ENCODE data around the gene POLA2.
"Not testable (repeated sequence)": the region's sequence is repeated elsewhere in the genome, so short reads cannot be mapped to it uniquely, and the experiment has no call there.

The POLA2 gene

DNA sequence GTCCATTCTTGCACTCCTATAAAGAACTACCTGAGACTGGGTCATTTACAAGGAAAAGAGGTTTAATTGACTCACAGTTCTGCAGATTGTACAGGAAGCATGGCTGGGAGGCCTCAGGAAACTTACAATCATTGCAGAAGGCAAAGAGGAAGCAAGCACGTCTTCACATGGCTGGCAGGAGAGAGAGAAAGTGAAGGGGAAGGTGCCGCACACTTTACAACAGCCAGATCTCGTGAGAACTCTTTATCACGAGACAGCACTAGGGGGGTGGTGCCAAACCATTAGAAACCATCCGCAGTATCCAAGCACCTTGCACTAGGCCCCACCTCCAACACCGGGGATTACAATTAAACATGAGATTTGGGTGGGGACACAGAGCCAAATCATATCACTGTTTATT is 19.4 kb upstream of the POLA2 start (continued):
- TF ChIP-seq, protein P1, sequence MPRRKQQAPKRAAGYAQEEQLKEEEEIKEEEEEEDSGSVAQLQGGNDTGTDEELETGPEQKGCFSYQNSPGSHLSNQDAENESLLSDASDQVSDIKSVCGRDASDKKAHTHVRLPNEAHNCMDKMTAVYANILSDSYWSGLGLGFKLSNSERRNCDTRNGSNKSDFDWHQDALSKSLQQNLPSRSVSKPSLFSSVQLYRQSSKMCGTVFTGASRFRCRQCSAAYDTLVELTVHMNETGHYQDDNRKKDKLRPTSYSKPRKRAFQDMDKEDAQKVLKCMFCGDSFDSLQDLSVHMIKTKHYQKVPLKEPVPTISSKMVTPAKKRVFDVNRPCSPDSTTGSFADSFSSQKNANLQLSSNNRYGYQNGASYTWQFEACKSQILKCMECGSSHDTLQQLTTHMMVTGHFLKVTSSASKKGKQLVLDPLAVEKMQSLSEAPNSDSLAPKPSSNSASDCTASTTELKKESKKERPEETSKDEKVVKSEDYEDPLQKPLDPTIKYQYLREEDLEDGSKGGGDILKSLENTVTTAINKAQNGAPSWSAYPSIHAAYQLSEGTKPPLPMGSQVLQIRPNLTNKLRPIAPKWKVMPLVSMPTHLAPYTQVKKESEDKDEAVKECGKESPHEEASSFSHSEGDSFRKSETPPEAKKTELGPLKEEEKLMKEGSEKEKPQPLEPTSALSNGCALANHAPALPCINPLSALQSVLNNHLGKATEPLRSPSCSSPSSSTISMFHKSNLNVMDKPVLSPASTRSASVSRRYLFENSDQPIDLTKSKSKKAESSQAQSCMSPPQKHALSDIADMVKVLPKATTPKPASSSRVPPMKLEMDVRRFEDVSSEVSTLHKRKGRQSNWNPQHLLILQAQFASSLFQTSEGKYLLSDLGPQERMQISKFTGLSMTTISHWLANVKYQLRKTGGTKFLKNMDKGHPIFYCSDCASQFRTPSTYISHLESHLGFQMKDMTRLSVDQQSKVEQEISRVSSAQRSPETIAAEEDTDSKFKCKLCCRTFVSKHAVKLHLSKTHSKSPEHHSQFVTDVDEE (CRISPR knock-in tag; IDR thresholded peaks at IDR 0.05): no peak
- TF ChIP-seq TOX (CRISPR knock-in tag; IDR thresholded peaks at IDR 0.05; ENCODE audit: borderline replicate concordance): no peak
- no peak for TF ChIP-seq ARNTL (CRISPR knock-in tag; IDR thresholded peaks at IDR 0.05; ENCODE audit: borderline replicate concordance, low read depth)
- TF ChIP-seq, protein P2, sequence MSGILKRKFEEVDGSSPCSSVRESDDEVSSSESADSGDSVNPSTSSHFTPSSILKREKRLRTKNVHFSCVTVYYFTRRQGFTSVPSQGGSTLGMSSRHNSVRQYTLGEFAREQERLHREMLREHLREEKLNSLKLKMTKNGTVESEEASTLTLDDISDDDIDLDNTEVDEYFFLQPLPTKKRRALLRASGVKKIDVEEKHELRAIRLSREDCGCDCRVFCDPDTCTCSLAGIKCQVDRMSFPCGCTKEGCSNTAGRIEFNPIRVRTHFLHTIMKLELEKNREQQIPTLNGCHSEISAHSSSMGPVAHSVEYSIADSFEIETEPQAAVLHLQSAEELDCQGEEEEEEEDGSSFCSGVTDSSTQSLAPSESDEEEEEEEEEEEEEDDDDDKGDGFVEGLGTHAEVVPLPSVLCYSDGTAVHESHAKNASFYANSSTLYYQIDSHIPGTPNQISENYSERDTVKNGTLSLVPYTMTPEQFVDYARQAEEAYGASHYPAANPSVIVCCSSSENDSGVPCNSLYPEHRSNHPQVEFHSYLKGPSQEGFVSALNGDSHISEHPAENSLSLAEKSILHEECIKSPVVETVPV (CRISPR knock-in tag; IDR thresholded peaks at IDR 0.05): no peak
- no peak for TF ChIP-seq GLIS3 (CRISPR knock-in tag; IDR thresholded peaks at IDR 0.05)
- TF ChIP-seq SNAI2 (CRISPR knock-in tag; IDR thresholded peaks at IDR 0.05): no peak
- no peak for TF ChIP-seq ZNF8 (CRISPR knock-in tag; IDR thresholded peaks at IDR 0.05)

DNA sequence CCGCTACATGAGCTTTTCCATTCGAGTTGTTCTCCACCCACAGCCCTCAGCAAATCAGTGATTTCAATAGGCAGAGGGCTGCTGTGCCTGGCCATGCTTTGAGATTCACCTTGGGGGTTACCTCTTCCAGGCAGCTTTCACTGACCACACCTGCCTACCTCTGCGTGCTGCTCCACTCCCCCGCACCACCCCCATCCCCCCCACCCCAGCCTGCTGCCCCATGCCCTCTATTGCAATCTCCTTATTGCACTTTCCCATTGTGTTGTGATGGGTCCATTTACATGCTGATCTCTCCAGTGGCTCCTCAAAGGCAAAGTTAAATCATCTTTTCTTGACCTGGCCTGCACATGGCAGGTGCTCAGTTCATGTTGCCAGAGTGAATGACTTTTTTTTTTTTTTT is 18.0 kb upstream of the POLA2 start:
- TF ChIP-seq RARB (CRISPR knock-in tag; IDR thresholded peaks at IDR 0.05) (no peak), ZFP3 (CRISPR knock-in tag; IDR thresholded peaks at IDR 0.05) (no peak), ARNTL (CRISPR knock-in tag; IDR thresholded peaks at IDR 0.05; ENCODE audit: borderline replicate concordance, low read depth) (no peak), ZNF565 (CRISPR knock-in tag; conservative IDR thresholded peaks at IDR 0.05; ENCODE audit: low read depth) (no peak), OSR1 (CRISPR knock-in tag; IDR thresholded peaks at IDR 0.05) (no peak), ESRRG (CRISPR knock-in tag; IDR thresholded peaks at IDR 0.05) (no peak), ZNF8 (CRISPR knock-in tag; IDR thresholded peaks at IDR 0.05) (no peak), CSDC2 (CRISPR knock-in tag; IDR thresholded peaks at IDR 0.05) (no peak), BACH2 (CRISPR knock-in tag; IDR thresholded peaks at IDR 0.05; ENCODE audit: borderline replicate concordance) (no peak), GLIS3 (CRISPR knock-in tag; IDR thresholded peaks at IDR 0.05) (no peak), SNAI2 (CRISPR knock-in tag; IDR thresholded peaks at IDR 0.05) (no peak), ISL1 (CRISPR knock-in tag; IDR thresholded peaks at IDR 0.05) (no peak), TOX (CRISPR knock-in tag; IDR thresholded peaks at IDR 0.05; ENCODE audit: borderline replicate concordance) (no peak), PPARA (CRISPR knock-in tag; IDR thresholded peaks at IDR 0.05; ENCODE audit: borderline replicate concordance) (no peak), ZNF70 (CRISPR knock-in tag; IDR thresholded peaks at IDR 0.05) (no peak)
- TF ChIP-seq, protein P1 (CRISPR knock-in tag; IDR thresholded peaks at IDR 0.05): no peak
- TF ChIP-seq, protein P3, sequence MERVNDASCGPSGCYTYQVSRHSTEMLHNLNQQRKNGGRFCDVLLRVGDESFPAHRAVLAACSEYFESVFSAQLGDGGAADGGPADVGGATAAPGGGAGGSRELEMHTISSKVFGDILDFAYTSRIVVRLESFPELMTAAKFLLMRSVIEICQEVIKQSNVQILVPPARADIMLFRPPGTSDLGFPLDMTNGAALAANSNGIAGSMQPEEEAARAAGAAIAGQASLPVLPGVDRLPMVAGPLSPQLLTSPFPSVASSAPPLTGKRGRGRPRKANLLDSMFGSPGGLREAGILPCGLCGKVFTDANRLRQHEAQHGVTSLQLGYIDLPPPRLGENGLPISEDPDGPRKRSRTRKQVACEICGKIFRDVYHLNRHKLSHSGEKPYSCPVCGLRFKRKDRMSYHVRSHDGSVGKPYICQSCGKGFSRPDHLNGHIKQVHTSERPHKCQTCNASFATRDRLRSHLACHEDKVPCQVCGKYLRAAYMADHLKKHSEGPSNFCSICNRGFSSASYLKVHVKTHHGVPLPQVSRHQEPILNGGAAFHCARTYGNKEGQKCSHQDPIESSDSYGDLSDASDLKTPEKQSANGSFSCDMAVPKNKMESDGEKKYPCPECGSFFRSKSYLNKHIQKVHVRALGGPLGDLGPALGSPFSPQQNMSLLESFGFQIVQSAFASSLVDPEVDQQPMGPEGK (CRISPR knock-in tag; IDR thresholded peaks at IDR 0.05; ENCODE audit: borderline replicate concordance): no peak
- no peak for ATAC-seq

DNA sequence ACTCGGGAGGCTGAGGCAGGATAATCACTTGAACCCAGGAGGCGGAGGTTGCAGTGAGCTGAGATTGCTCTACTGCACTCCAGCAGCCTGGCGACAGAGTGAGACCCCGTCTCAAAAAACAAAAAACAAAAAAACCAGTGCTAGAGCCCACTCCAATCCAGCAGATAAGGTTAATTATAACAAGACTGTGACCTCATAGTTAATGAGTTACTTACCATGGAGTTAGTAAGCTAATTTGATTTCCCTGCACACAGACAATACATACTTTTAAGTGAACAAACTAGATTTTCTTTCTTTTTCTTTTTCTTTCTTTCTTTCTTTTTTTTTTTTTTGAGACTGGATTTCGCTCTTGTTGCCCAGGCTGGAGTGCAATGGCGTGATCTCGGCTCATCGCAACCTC is 16.7 kb upstream of the POLA2 start:
- not testable (repeated sequence) for ATAC-seq

DNA sequence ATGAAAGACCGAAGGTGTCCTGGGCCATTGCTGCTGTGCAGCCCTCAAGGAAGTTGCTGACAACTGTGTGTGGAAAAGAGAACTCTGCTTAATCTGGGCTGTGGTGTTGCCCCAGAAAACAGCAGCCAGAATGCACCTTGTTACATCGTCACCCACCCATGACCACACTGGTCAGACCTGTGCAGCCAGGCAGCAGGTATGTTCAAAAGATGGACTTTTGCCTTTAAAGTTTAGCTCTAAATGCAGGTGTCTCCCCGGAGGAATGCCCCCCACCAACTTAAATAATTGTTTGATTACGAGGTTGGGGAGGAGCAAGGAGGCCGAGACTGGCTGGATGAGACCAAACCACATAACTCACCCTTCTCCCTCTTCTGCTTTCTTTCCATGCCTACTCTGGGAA is 15.3 kb upstream of the POLA2 start:
- TF ChIP-seq ZFP3 (CRISPR knock-in tag; IDR thresholded peaks at IDR 0.05): no peak
- TF ChIP-seq, protein P4, sequence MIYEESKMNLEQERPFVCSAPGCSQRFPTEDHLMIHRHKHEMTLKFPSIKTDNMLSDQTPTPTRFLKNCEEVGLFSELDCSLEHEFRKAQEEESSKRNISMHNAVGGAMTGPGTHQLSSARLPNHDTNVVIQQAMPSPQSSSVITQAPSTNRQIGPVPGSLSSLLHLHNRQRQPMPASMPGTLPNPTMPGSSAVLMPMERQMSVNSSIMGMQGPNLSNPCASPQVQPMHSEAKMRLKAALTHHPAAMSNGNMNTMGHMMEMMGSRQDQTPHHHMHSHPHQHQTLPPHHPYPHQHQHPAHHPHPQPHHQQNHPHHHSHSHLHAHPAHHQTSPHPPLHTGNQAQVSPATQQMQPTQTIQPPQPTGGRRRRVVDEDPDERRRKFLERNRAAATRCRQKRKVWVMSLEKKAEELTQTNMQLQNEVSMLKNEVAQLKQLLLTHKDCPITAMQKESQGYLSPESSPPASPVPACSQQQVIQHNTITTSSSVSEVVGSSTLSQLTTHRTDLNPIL (CRISPR knock-in tag; IDR thresholded peaks at IDR 0.05; ENCODE audit: low read depth): no peak
- no peak for TF ChIP-seq RARB (CRISPR knock-in tag; IDR thresholded peaks at IDR 0.05)
- ATAC-seq: no peak

DNA sequence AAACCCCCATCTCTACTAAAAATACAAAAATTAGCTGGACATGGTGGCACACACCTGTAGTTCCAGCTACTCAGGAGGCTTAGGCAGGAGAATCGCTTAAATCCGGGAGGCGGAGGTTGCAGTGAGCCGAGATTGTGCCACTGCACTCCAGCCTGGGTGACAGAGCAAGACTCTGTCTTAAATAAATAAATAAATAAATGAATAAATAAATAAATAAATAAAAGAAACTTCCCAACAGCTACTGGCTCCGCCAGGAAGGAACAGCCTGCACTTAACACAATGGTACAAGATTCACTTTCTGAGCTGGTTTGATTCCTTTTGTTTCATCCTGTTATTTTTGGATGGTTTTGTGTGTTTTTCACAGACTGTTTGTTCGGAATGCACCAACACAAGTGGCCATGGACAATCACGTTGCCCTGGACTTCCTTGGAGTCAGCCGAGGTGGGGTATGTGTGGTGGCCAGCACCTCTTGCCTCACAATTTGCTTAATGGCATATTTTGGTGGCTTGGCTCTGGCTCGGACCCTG is 13.5 kb upstream of the POLA2 start:
- not testable (repeated sequence) for ATAC-seq

All from SK-N-SH treated with all-trans-retinoic acid at 6 μM for 48 hours (cell line).